ENCODE data around the gene USO1.
"Not testable (repeated sequence)": the region's sequence is repeated elsewhere in the genome, so short reads cannot be mapped to it uniquely, and the experiment has no call there.

USO1 gene

GRCh38 chr4:75790024-75790423 is 65.6 kb downstream of the USO1 start:
- H3K4me3 ChIP-seq (ENCODE audit: low read depth, low read length), result no peak overlapping the region
- no peak for TF ChIP-seq CTCF (IDR thresholded peaks at IDR 0.05; ENCODE audit: insufficient read depth, low read length, missing control alignments)
- POLR2A ChIA-PET, result no interaction called here
- no peak for DNase-seq (ENCODE audit: low read depth, low spot score)
- CTCF ChIA-PET, result no interaction called here

- DNase-seq (ENCODE audit: low read depth, low spot score), result no peak
- ChIA-PET CTCF (interaction anchor here (1.3 kb wide), 1 partner anchor 47 kb away, joined by 5 read pairs; no protein-coding TSS in a partner anchor), POLR2A (no interaction called here)
- H3K4me3 ChIP-seq (ENCODE audit: low read depth, low read length), result no peak overlapping the region
- TF ChIP-seq CTCF (IDR thresholded peaks at IDR 0.05; ENCODE audit: insufficient read depth, low read length, missing control alignments), result no peak
Measured at GRCh38 chr4:75800972-75801371, 76.6 kb downstream of the USO1 start.

- POLR2A ChIA-PET; DNase-seq (ENCODE audit: low read depth, low spot score); H3K4me3 ChIP-seq (ENCODE audit: low read depth, low read length): not testable (repeated sequence)
- CTCF ChIA-PET, result interaction anchor here (1.8 kb wide), 1 partner anchor 9 kb away, joined by 4 read pairs; no protein-coding TSS in a partner anchor
Measured at GRCh38 chr4:75806035-75806434, 81.7 kb downstream of the USO1 start.

- no peak for DNase-seq (ENCODE audit: low read depth, low spot score)
- ChIA-PET POLR2A (no interaction called here), CTCF (no interaction called here)
- no peak for TF ChIP-seq CTCF (IDR thresholded peaks at IDR 0.05; ENCODE audit: insufficient read depth, low read length, missing control alignments)
- H3K4me3 ChIP-seq (ENCODE audit: low read depth, low read length), result no peak overlapping the region
Measured at GRCh38 chr4:75817901-75818300, 93.5 kb downstream of the USO1 start.

- DNase-seq (ENCODE audit: low read depth, low spot score), result no peak
- CTCF ChIA-PET, result no interaction called here
- H3K4me3 ChIP-seq (ENCODE audit: low read depth, low read length), result no peak overlapping the region
- POLR2A ChIA-PET, result no interaction called here
- no peak for TF ChIP-seq CTCF (IDR thresholded peaks at IDR 0.05; ENCODE audit: insufficient read depth, low read length, missing control alignments)
Measured at GRCh38 chr4:75819121-75819520, 94.7 kb downstream of the USO1 start.

- TF ChIP-seq CTCF (IDR thresholded peaks at IDR 0.05; ENCODE audit: insufficient read depth, low read length, missing control alignments), result no peak
- ChIA-PET POLR2A (no interaction called here), CTCF (interaction anchor here (1.1 kb wide), 1 partner anchor 28 kb away, joined by 5 read pairs; no protein-coding TSS in a partner anchor)
- no peak overlapping the region for H3K4me3 ChIP-seq (ENCODE audit: low read depth, low read length)
- DNase-seq (ENCODE audit: low read depth, low spot score), result no peak
Measured at GRCh38 chr4:75820197-75820596, 95.8 kb downstream of the USO1 start.

- ChIA-PET POLR2A (no interaction called here), CTCF (interaction anchor here (1.1 kb wide), 1 partner anchor 27 kb away, joined by 5 read pairs; no protein-coding TSS in a partner anchor)
- no peak for DNase-seq (ENCODE audit: low read depth, low spot score)
- no peak overlapping the region for H3K4me3 ChIP-seq (ENCODE audit: low read depth, low read length)
- TF ChIP-seq CTCF (IDR thresholded peaks at IDR 0.05; ENCODE audit: insufficient read depth, low read length, missing control alignments), result no peak
Measured at GRCh38 chr4:75820676-75821075, 96.3 kb downstream of the USO1 start.
